BE2C (cell line): ENCODE results near the gene RIMBP2.

Source experiments
- DNase-seq: peaks from one replicate; pipeline ENCODE4 v3.0.0-alpha.2; 2020
- H3K27me3 ChIP-seq: fragments of 250-450 bp; sonication (Bioruptor Pico); 2 replicates; pipeline ENCODE4 v1.5.1; 2020; ENCODE audit warnings: mild to moderate bottlenecking
- H3K36me3 ChIP-seq: fragments of 250-450 bp; sonication (Bioruptor Pico); 2 replicates; pipeline ENCODE4 v1.5.1; 2020; ENCODE audit warnings: mild to moderate bottlenecking
- H3K4me1 ChIP-seq: fragments of 250-450 bp; sonication (Bioruptor Pico); 2 replicates; pipeline ENCODE4 v1.5.1; 2020
- H3K4me3 ChIP-seq: 2 replicates; pipeline ENCODE4 v1.5.1; 2011; ENCODE audit warnings: low read depth, low read length
- H3K9me3 ChIP-seq: fragments of 250-450 bp; sonication (Bioruptor Pico); 2 replicates; pipeline ENCODE4 v1.5.1; 2020
- TF ChIP-seq, protein P1 (sequence below): IDR thresholded peaks from 2 replicates; pipeline ENCODE4 v1.5.1; 2012; ENCODE audit warnings: mild to moderate bottlenecking, low read depth, low read length

Gene RIMBP2

DNA sequence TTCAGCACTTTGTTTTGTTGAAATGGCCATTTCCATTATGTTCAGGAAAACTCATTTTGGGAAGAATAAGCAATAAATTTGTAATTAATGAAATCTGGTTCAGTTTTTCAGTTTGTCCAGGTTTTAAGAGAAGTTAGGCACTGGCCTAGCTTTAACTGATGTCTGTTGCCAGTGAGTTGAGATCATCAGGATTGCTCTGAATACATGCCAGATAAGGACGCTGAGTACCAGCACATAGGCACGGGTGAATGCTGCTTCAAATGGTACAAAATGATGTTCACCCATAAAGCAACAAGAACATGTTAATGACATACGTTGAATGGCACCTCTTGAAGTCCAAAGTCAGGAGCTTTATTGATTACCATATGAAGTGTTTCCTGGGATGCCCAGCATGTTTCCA is 331.9 kb downstream of the RIMBP2 start:
- no peak overlapping the region for H3K4me3 ChIP-seq
- DNase-seq, result no peak

DNA sequence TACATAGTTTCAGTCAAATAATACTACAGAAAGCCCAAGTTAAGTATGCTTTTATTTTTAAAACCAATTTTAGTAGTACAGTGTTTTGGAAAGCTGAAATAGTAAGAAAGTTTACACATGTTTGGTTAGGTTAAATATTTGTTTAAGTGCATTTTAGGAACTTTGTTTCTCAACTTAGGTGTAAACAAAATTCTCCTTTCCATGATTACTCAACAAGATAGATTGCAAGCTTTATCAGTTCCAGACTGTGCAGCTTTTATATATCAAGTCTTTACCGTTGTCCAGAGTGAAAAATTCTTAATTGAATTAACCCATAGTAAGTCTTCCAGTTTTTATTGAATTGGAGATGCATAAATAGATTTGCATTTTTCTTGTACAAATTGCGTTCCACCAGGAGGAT is 333.3 kb downstream of the RIMBP2 start:
- no peak for DNase-seq
- no peaks in the 10 kb centered on the region for H3K36me3 ChIP-seq
- H3K4me1 ChIP-seq, result no peaks in the 10 kb centered on the region
- TF ChIP-seq, protein P1, sequence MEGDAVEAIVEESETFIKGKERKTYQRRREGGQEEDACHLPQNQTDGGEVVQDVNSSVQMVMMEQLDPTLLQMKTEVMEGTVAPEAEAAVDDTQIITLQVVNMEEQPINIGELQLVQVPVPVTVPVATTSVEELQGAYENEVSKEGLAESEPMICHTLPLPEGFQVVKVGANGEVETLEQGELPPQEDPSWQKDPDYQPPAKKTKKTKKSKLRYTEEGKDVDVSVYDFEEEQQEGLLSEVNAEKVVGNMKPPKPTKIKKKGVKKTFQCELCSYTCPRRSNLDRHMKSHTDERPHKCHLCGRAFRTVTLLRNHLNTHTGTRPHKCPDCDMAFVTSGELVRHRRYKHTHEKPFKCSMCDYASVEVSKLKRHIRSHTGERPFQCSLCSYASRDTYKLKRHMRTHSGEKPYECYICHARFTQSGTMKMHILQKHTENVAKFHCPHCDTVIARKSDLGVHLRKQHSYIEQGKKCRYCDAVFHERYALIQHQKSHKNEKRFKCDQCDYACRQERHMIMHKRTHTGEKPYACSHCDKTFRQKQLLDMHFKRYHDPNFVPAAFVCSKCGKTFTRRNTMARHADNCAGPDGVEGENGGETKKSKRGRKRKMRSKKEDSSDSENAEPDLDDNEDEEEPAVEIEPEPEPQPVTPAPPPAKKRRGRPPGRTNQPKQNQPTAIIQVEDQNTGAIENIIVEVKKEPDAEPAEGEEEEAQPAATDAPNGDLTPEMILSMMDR, result no peak
- peaks cover 8% of the 10 kb centered on the region; the same call in 1 of the 2 replicates for H3K27me3 ChIP-seq
- H3K9me3 ChIP-seq, result no peaks in the 10 kb centered on the region
- H3K4me3 ChIP-seq, result no peak overlapping the region

More for the DNA sequence above, 331.9 kb downstream of the RIMBP2 start:
- no peaks in the 10 kb centered on the region for H3K36me3 ChIP-seq
- H3K4me1 ChIP-seq, result no peaks in the 10 kb centered on the region
- 0 out of 2 replicates have a peak, but pooled peaks cover 4% of the 10 kb centered on the region for H3K27me3 ChIP-seq
- TF ChIP-seq, protein P1, result no peak
- no peaks in the 10 kb centered on the region for H3K9me3 ChIP-seq

DNA sequence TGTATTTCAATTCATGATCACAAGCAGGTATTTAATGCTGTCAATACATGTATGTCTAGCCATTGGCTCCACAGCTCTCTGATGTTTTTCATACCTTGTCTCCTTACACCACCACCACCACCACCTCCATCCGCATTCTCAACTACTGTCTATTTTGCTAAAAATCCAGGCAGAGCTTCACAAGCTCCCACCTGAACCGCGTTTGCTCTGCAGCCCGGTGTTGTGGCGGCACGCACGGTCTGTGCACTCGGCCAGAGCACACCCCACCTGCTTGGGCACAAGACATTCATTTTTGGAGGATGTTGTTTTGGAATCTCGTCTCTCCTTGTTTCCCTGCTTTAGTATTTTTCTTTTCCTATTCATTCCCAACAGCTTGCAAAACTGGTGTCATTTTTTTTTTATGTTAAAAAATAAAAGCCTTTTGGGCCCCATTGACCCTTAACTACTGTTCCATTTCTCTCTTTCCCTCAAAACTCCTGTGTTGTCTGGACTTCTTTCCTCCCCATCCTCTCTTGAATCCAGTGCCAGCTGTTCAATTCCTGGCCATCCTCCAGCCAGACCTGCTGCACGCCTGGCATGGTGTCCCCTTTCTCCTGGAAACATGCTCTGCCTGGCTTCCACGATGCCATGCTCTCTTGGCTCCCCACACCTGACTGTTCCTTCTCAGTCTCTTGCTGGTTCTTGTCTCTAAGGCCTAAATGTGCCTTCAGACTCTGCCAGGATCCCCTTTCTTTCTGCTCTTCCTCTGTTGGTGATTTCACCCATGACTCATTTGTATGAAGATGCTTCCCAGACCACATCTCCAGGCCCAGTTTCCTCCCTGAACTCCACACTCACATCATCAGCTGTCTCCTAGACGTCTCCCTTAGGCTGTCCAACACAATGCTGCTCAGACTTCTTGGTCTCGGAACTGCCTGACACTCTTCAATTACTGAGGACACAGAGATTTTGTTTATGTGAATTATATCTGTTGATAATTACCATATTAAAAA is 340.5 kb downstream of the RIMBP2 start:
- no peak overlapping the region for H3K4me3 ChIP-seq
- no peaks in the 10 kb centered on the region for H3K36me3 ChIP-seq
- TF ChIP-seq, protein P1, result no peak
- H3K27me3 ChIP-seq, result peaks cover 33% of the 10 kb centered on the region
- peaks cover 3% of the 10 kb centered on the region; the same call in 1 of the 2 replicates for H3K9me3 ChIP-seq
- DNase-seq, result no peak
- H3K4me1 ChIP-seq, result no peaks in the 10 kb centered on the region

DNA sequence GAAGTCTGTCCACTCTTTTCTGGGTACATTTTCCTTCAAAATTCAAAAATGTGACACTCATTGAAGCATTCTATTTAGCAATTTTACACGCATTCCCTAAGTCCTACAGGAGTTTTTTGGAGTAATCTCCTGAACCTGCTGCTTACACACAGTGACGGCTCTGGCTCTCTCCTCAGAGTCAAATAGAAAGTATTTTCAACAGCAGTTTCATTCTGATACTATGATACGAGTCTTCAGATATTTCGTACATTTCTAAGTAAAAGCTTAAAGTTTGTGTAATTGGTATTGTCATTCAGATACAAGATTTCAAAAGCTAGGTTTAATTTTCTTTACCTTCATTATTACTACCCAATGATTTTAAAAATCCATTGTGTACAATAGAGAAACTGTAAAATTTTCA is 342.0 kb downstream of the RIMBP2 start:
- TF ChIP-seq, protein P1, result no peak
- no peaks in the 10 kb centered on the region for H3K36me3 ChIP-seq
- peaks cover 37% of the 10 kb centered on the region for H3K27me3 ChIP-seq
- DNase-seq, result no peak
- peaks cover 3% of the 10 kb centered on the region; the same call in 1 of the 2 replicates for H3K9me3 ChIP-seq
- H3K4me3 ChIP-seq, result no peak overlapping the region
- H3K4me1 ChIP-seq, result no peaks in the 10 kb centered on the region

DNA sequence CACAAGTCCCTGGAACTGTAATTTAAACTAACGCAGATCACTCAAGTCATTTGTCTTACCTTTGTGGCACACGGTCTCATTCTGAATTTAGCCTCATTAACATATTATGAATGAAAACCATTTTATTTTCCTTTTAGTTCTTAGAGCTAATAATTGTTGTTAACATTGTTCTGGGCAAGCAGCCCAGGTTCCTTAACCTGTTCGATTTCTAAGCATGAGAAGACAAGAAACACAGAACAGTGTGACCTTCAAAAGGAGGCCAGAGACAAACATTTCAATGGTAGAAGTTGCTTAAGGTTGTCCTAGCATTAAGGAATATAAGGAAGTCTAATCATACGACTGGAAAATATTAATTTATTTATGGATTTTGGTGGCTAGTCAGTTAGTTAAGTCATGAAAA is 343.2 kb downstream of the RIMBP2 start:
- no peaks in the 10 kb centered on the region for H3K4me1 ChIP-seq
- H3K36me3 ChIP-seq, result no peaks in the 10 kb centered on the region
- TF ChIP-seq, protein P1, result no peak
- no peak overlapping the region for H3K4me3 ChIP-seq
- no peak for DNase-seq
- H3K9me3 ChIP-seq, result peaks cover 3% of the 10 kb centered on the region; the same call in 1 of the 2 replicates
- peaks cover 32% of the 10 kb centered on the region for H3K27me3 ChIP-seq

DNA sequence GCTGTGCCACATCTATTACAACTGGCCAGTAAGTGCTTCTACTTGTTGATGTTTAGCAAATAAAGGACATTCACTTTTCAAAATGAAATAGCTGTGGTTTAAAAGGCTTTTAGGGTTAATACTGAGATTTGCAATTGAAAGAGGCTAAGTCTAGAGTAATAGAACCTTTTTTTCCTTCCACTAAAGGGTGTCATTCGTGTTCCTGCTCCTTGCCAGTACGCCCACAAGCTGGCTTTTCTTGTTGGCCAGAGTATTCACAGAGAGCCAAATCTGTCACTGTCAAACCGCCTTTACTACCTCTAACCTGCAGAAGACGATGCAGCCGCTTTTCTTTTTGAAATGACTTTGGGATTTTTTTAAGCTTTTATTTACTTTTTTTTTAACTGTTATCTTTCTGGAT is 344.8 kb downstream of the RIMBP2 start:
- no peak for DNase-seq
- peaks cover 32% of the 10 kb centered on the region for H3K27me3 ChIP-seq
- H3K36me3 ChIP-seq, result no peaks in the 10 kb centered on the region
- no peaks in the 10 kb centered on the region for H3K4me1 ChIP-seq
- no peak overlapping the region for H3K4me3 ChIP-seq
- 0 out of 2 replicates have a peak, but pooled peaks cover 3% of the 10 kb centered on the region for H3K9me3 ChIP-seq
- TF ChIP-seq, protein P1, result no peak
